Embryonic facial prominence (tissue), 1 donor: ENCODE measurements around the gene MPP1.

Experiments used
- DNase-seq: peaks from one replicate; pipeline ENCODE4 v3.0.0-alpha.2; 2016; ENCODE audit errors: extremely low spot score

MPP1 gene

GRCh38 chrX:154731881-154732280, 73.4 kb downstream of the MPP1 start:
- DNase-seq: no peak

- no peak for DNase-seq
Measured at GRCh38 chrX:154731184-154731583, 74.1 kb downstream of the MPP1 start.

- no peak for DNase-seq
Measured at GRCh38 chrX:154730253-154730891, 74.9 kb downstream of the MPP1 start.

- no peak for DNase-seq
Measured at GRCh38 chrX:154729439-154729838, 75.8 kb downstream of the MPP1 start.
